Upper lobe of right lung (tissue), 1 donor: ENCODE data around the gene IGLL5. TPM values are rescaled to one million over a fixed set of nuclear protein-coding genes. Genes with fewer than 3 reads are reported as not detected.

Experiments used
- ATAC-seq: fragments of 200-7000 bp; cut with Tn5 transposase; one replicate; pipeline ENCODE4 v1.9.1; 2020; ENCODE audit warnings: mild to moderate bottlenecking, moderate library complexity
- DNase-seq: peaks from one replicate; pipeline ENCODE4 v3.0.0-alpha.2; 2020
- H3K27ac ChIP-seq: fragments of 200-600 bp; one replicate; pipeline ENCODE4 v1.8.0; 2022
- H3K27me3 ChIP-seq: fragments of 200-600 bp; one replicate; pipeline ENCODE4 v1.8.0; 2022; ENCODE audit warnings: mild to moderate bottlenecking
- H3K36me3 ChIP-seq: fragments of 200-600 bp; one replicate; pipeline ENCODE4 v1.8.0; 2022
- H3K4me1 ChIP-seq: fragments of 200-600 bp; one replicate; pipeline ENCODE4 v1.8.0; 2022
- H3K4me3 ChIP-seq: fragments of 200-600 bp; one replicate; pipeline ENCODE4 v1.8.0; 2022; ENCODE audit warnings: mild to moderate bottlenecking
- H3K9me3 ChIP-seq: fragments of 200-600 bp; one replicate; pipeline ENCODE4 v1.8.0; 2022
- intact Hi-C: fragments of 100-400 bp; cut with DNase I; formaldehyde crosslinking; loops from one replicate; pipeline ENCODE4 v1.11.0; 2022
- total RNA-seq: library from RNA; stranded (reverse); fragmentation: NEBNext Ultra II Directional; extraction: Animal tissue kit (Norgen Biotek cat#: 25700); gene quantifications from one replicate; pipeline ENCODE4 v1.2.1, GENCODE V29; 2021
- TF ChIP-seq, protein P1 (sequence below): fragments of 200-600 bp; IDR thresholded peaks from one replicate; pipeline ENCODE4 v1.8.0; 2022; ENCODE audit warnings: antibody characterized with exemption
- donor health status: DM: no; HTN: yes; CAD: no; lungs with severe emphysema.

IGLL5 gene
- total RNA-seq, 1 donor from 2014 or later, result 12.3 TPM

DNA sequence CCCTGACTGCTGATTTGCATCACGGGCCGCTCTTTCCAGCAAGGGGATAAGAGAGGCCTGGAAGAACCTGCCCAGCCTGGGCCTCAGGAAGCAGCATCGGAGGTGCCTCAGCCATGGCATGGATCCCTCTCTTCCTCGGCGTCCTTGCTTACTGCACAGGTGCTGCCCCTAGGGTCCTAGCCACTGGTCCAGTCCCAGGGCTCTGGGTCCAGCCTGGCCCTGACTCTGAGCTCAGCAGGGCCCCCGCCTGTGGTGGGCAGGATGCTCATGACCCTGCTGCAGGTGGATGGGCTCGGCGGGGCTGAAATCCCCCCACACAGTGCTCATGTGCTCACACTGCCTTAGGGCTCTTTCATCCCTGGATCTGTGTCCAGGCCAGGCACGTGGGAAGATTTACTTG is 7.0 kb upstream of the IGLL5 start:
- ATAC-seq, result no peak
- TF ChIP-seq, protein P1, sequence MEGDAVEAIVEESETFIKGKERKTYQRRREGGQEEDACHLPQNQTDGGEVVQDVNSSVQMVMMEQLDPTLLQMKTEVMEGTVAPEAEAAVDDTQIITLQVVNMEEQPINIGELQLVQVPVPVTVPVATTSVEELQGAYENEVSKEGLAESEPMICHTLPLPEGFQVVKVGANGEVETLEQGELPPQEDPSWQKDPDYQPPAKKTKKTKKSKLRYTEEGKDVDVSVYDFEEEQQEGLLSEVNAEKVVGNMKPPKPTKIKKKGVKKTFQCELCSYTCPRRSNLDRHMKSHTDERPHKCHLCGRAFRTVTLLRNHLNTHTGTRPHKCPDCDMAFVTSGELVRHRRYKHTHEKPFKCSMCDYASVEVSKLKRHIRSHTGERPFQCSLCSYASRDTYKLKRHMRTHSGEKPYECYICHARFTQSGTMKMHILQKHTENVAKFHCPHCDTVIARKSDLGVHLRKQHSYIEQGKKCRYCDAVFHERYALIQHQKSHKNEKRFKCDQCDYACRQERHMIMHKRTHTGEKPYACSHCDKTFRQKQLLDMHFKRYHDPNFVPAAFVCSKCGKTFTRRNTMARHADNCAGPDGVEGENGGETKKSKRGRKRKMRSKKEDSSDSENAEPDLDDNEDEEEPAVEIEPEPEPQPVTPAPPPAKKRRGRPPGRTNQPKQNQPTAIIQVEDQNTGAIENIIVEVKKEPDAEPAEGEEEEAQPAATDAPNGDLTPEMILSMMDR, result no peak
- Histone ChIP-seq H3K9me3 (no peaks in the 10 kb centered on the region), H3K36me3 (no peaks in the 10 kb centered on the region), H3K4me3 (no peak overlapping the region), H3K4me1 (no peaks in the 10 kb centered on the region), H3K27me3 (peaks cover 18% of the 10 kb centered on the region), H3K27ac (no peak overlapping the region)
- intact Hi-C loops, result no loop called here
- DNase-seq, result no peak

DNA sequence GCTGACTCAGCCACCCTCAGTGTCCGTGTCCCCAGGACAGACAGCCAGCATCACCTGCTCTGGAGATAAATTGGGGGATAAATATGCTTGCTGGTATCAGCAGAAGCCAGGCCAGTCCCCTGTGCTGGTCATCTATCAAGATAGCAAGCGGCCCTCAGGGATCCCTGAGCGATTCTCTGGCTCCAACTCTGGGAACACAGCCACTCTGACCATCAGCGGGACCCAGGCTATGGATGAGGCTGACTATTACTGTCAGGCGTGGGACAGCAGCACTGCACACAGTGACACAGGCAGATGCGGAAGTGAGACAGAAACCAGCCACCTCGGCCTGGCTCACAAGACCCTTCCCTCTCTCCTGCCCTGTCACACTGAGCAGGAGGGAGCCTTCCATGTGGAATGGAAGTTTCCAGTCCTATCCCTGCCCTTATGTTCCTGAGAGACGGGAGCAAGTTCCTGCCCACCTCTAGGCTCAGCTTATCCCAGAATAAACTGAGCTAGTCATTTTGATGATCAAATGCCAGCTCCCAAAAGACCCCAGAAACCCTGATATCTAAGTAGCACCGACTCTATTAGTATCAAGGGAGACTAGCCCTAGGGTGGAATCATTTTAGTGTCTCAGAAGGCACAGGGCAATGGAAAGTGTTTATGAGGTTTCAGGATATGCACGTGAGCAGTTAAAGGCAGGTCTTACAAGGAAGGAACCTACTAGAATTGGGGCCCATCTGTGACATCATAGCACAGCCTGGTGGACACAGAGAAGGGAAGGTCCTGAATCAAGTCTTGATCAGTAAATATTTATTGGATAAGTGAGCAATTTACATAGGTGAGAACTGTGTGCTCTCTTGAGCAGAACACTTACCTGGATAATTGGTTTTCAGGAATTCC is 6.3 kb upstream of the IGLL5 start:
- no peaks in the 10 kb centered on the region for H3K9me3 ChIP-seq
- DNase-seq (no peak), ATAC-seq (no peak)
- TF ChIP-seq, protein P1, result no peak
- no peaks in the 10 kb centered on the region for H3K4me1 ChIP-seq
- H3K36me3 ChIP-seq, result no peaks in the 10 kb centered on the region
- intact Hi-C loops, result no loop called here
- H3K4me3 ChIP-seq, result no peak overlapping the region
- H3K27ac ChIP-seq, result no peak overlapping the region
- peaks cover 18% of the 10 kb centered on the region for H3K27me3 ChIP-seq

DNA sequence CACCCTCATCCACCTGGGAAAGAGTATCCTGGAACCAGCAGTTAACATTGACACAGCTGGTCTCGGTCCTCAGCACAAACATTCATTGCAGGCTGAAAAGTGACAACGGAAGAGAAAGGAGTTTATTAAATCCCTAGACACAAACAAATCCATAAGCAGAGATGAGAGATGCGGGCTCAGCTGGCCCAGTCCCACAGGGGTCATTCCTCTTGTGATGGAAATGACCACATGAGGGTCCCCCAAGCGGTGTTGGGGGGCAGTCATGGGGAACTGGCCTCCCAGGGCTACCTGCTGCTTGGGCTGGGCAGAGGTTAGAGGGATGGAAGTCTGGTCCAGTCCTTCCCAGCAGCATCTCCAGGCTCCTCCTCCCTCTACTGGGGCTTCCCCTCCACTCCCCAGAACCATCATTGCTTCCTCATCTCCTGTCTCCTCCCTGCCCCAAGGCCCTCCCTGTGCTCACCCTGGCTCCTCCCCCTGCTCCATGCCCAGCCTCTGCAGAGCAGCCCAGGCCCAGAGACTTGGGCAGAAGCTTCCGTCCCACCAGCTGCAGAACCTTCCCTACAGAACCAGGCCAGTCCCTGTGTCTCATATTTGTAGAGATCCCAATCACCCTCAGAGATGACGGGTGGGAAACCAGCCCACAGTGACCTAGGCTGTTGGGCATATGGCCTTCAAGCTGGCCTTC is 5.4 kb upstream of the IGLL5 start:
- Histone ChIP-seq H3K27ac (no peak overlapping the region), H3K4me1 (no peaks in the 10 kb centered on the region), H3K27me3 (peaks cover 18% of the 10 kb centered on the region), H3K9me3 (no peaks in the 10 kb centered on the region), H3K36me3 (no peaks in the 10 kb centered on the region), H3K4me3 (no peak overlapping the region)
- ATAC-seq, result peak; percentile 63
- TF ChIP-seq, protein P1, result no peak
- intact Hi-C loops, result no loop called here
- no peak for DNase-seq

DNA sequence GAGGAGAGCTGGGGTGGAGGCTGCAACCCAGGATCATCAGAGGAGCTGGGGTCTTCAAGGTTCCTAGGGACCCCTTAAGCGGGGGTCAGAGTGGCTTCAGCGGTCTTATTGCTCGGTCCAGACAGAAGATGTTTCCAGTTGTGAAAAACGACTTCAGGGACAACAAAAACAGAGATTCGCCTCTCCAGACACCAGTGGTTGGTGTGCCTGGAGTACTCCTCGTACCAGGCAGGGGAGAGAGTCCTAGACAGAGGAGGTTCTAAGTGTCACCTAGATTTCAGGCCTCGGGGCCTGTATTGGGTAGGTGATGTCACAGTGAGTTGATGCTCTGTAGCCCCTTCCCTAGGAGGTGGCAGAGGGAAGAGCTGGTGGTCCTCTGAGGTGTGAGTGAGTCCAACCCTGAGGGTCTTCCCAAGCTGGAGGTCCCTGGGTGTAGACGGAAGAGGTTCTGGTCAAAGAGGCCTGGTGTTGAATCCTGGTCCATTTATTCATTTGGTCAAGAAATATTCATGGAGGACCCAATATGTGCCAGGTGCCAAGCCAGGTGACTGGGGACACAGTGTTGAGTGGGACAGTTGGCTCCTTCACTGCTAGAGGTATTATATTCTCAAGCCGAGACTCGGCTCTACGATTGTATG is 4.4 kb upstream of the IGLL5 start:
- no peaks in the 10 kb centered on the region for H3K9me3 ChIP-seq
- H3K4me1 ChIP-seq, result no peaks in the 10 kb centered on the region
- H3K36me3 ChIP-seq, result no peaks in the 10 kb centered on the region
- H3K27ac ChIP-seq, result no peak overlapping the region
- peaks cover 17% of the 10 kb centered on the region for H3K27me3 ChIP-seq
- intact Hi-C loops, result no loop called here
- ATAC-seq, result no peak
- no peak for DNase-seq
- TF ChIP-seq, protein P1, result no peak
- no peak overlapping the region for H3K4me3 ChIP-seq

DNA sequence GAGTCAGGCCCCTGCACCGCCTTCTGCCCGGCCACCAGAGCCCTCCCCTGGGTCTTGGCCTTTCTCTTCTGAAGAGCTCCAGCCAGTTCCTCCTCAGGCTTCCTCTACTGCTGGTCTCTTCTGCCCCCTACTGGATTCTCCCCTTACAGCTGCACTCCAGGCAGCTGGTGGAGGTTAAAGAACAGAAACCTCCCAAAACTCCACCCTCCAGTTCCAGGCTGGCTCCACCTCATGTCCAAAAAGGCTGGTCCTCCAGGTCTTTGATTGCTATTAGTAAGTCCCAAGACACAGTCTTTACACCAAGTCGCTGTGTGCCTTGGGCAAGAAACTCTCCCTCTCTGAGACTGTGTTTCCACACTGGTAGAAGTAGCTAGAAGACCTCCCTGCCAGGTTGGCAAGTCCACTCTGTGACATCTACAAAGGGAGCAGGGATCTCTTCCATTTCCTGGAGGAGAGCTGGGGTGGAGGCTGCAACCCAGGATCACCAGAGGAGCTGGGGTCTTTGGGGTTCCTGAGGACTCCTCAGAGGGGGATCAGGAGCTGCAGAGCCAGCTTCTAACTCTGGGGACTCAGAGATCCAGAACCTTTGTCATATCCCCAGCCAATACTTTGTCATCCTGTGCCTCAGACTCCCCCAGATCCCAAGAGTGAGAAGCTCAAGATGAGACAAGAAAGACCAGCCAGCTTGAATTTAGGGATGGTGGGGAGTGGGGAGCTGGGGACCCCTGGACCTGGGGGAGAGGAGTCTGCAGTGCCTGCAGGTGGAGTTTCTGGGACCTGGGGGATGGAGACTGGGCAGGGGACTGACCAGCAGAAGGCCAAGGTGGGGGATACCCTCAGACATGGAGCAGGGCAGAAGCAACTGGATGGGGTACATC is 3.4 kb upstream of the IGLL5 start:
- Histone ChIP-seq H3K27me3 (peaks cover 23% of the 10 kb centered on the region), H3K27ac (no peak overlapping the region), H3K4me3 (no peak overlapping the region), H3K4me1 (no peaks in the 10 kb centered on the region), H3K36me3 (no peaks in the 10 kb centered on the region), H3K9me3 (no peaks in the 10 kb centered on the region)
- peak; percentile 80 for ATAC-seq
- intact Hi-C loops, result no loop called here
- TF ChIP-seq, protein P1, result peak; percentile 60
- no peak for DNase-seq
